NK-92 (cell line): ENCODE measurements around the gene GMDS.

ENCODE experiments used
- DNase-seq: peaks from one replicate; lab custom pipeline; 2025; ENCODE audit not compliant: unreplicated experiment; lab: John Stamatoyannopoulos, UW

GMDS gene

GRCh38 chr6:2044192-2044591, 201.2 kb downstream of the GMDS start:
- DNase-seq = no peak

GRCh38 chr6:2042956-2043648, 202.3 kb downstream of the GMDS start:
- DNase-seq = no peak

GRCh38 chr6:2038092-2038491, 207.3 kb downstream of the GMDS start:
- DNase-seq = no peak

- DNase-seq = no peak
These were observed 208.0 kb downstream of the GMDS start for GRCh38 chr6:2037237-2037926.

- no peak for DNase-seq
These were observed 208.7 kb downstream of the GMDS start for GRCh38 chr6:2036710-2037023.

- no peak for DNase-seq
These were observed 209.3 kb downstream of the GMDS start for GRCh38 chr6:2035826-2036709.

GRCh38 chr6:2035046-2035445, 210.4 kb downstream of the GMDS start:
- DNase-seq = no peak

GRCh38 chr6:2034256-2034655, 211.1 kb downstream of the GMDS start:
- DNase-seq = no peak

GRCh38 chr6:2033544-2033943, 211.9 kb downstream of the GMDS start:
- no peak for DNase-seq

GRCh38 chr6:2030682-2031244, 214.6 kb downstream of the GMDS start:
- DNase-seq = no peak

- DNase-seq = no peak
These were observed 215.5 kb downstream of the GMDS start for GRCh38 chr6:2029952-2030351.

GRCh38 chr6:2029130-2029794, 216.1 kb downstream of the GMDS start:
- DNase-seq = no peak

GRCh38 chr6:2028457-2029038, 216.9 kb downstream of the GMDS start:
- DNase-seq = no peak

GRCh38 chr6:2026133-2026532, 219.3 kb downstream of the GMDS start:
- DNase-seq = no peak

- no peak for DNase-seq
These were observed 223.7 kb downstream of the GMDS start for GRCh38 chr6:2021713-2022125.

- no peak for DNase-seq
These were observed 224.5 kb downstream of the GMDS start for GRCh38 chr6:2020909-2021308.

GRCh38 chr6:2019051-2019450, 226.4 kb downstream of the GMDS start:
- DNase-seq = no peak

- no peak for DNase-seq
These were observed 229.4 kb downstream of the GMDS start for GRCh38 chr6:2016040-2016439.

- no peak for DNase-seq
These were observed 236.9 kb downstream of the GMDS start for GRCh38 chr6:2008383-2008976.

- DNase-seq = no peak
These were observed 238.2 kb downstream of the GMDS start for GRCh38 chr6:2007165-2007564.
